Muscle of leg (tissue), 11 donors: ENCODE data around the gene MUC4. TPM values are rescaled to one million over a fixed set of nuclear protein-coding genes. Genes with fewer than 3 reads are reported as not detected.
"Not testable (repeated sequence)": the region's sequence is repeated elsewhere in the genome, so short reads cannot be mapped to it uniquely, and the experiment has no call there.

Experiments
- DNase-seq: peaks from one replicate; pipeline ENCODE4 v3.0.0; 2013
- H3K27ac ChIP-seq: one replicate; pipeline ENCODE4 v1.5.1; 2013; ENCODE audit warnings: mild to moderate bottlenecking, low read length, control low read depth
- H3K27me3 ChIP-seq: one replicate; pipeline ENCODE4 v1.6.1; 2013; ENCODE audit warnings: low read length; ENCODE audit not compliant: control insufficient read depth, insufficient read depth
- H3K36me3 ChIP-seq: one replicate; pipeline ENCODE4 v1.6.1; 2013; ENCODE audit warnings: low read length; ENCODE audit not compliant: control insufficient read depth, insufficient read depth
- H3K4me1 ChIP-seq: one replicate; pipeline ENCODE4 v1.6.1; 2013; ENCODE audit warnings: low read length; ENCODE audit not compliant: control insufficient read depth, insufficient read depth
- H3K4me3 ChIP-seq: one replicate; pipeline ENCODE4 v1.5.1; 2013; ENCODE audit warnings: low read length, control low read depth
- H3K9me3 ChIP-seq: replicated peaks from 2 replicates; pipeline ENCODE4 v1.6.1; 2013; ENCODE audit warnings: low read depth, low read length; ENCODE audit not compliant: control insufficient read depth
- WGBS: methylation state at CpG from one replicate; pipeline ENCODE4 v1.1.5; 2013; ENCODE audit warnings: missing lambda C conversion rate; ENCODE audit not compliant: insufficient coverage; 5-methylcytosine and 5-hydroxymethylcytosine counted together
- polyA plus RNA-seq, 8 donors: library from polyadenylated mRNA; unstranded; fragments of 120-200 nt; gene quantifications; one replicate each; pipeline versions ENCODE4 v1.2.1 to v1.2.3, GENCODE V29; 2013; ENCODE audit warnings: inconsistent platforms in 1 of 8, low replicate concordance in 1 of 8; ENCODE audit not compliant: insufficient read length in 8 of 8, insufficient read depth in 1 of 8
- total RNA-seq: library from RNA; stranded (reverse); fragments of 120-200 nt; gene quantifications from one replicate; pipeline ENCODE4 v1.2.4, GENCODE V29; 2013

The MUC4 gene
- total and polyA plus RNA-seq, 9 donors, result 0.18 to 1.1 (median 0.59) TPM

DNA sequence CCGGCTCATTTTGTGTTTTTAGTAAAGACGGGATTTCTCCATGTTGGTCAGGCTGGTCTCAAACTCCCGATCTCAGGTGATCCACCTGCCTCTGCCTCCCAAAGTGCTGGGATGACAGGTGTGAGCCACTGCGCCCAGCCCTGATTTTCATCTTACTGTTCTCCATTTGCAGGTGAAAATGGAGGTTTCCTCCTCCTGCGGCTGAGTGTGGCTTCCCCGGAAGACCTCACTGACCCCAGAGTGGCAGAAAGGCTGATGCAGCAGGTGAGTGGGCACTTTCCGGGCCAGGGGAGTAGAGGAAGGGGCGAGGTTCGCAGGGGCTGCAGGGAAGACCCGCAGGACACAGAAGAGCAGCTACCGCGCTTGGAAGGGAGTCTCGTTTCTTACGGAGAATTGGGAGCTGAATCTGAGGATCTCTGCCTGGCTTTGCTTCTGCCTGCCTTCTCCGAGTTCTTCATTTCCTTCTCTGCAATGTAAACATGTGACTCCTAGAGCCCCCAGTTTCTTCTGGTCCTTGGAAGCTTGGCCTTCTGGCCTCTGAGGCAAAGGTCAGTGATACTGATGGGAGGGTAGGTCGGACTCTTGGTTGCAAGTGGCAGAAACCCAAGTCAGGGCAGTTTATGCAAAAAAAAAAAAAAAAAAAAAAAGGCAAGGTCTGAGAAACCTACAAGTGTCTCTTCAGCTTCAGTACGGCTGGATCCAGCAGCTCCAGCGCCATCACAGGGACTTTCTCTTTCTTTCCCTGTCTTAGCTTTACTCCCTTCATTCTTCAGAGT, 82.1 kb downstream of the MUC4 start:
- WGBS, result 71% methylated on average over 17 of the region's 18 CpGs
- DNase-seq, result no peak
- peaks cover 19% of the 10 kb centered on the region for H3K4me1 ChIP-seq
- peaks cover 2% of the 10 kb centered on the region for H3K36me3 ChIP-seq
- no peaks in the 10 kb centered on the region for H3K9me3 ChIP-seq
- no peak overlapping the region for H3K27ac ChIP-seq
- H3K4me3 ChIP-seq, result no peak overlapping the region
- no peaks in the 10 kb centered on the region for H3K27me3 ChIP-seq

DNA sequence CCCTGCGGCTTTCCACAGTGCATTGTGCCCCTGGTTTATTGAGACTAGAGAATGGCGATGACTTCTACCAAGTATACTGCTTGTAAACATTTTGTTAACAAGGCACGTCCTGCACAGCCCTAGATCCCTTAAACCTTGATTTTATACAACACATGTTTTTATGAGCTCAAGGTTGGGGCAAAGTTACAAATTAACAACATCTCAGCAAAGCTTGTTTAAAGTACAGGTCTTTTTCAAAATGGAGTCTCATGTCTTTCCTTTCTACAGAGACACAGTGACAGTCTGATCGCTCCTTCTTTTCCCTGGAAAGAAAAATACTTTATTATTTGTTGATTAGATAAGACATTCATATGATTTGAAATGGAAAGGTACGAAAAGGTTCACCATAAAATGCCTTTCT, 82.9 kb downstream of the MUC4 start:
- not testable (repeated sequence) for DNase-seq, H3K4me3 ChIP-seq, H3K9me3 ChIP-seq, H3K27ac ChIP-seq, H3K36me3 ChIP-seq, H3K27me3 ChIP-seq
- peaks cover 19% of the 10 kb centered on the region for H3K4me1 ChIP-seq
- WGBS, result no CpG with 5 or more reads among the region's 5 CpGs

DNA sequence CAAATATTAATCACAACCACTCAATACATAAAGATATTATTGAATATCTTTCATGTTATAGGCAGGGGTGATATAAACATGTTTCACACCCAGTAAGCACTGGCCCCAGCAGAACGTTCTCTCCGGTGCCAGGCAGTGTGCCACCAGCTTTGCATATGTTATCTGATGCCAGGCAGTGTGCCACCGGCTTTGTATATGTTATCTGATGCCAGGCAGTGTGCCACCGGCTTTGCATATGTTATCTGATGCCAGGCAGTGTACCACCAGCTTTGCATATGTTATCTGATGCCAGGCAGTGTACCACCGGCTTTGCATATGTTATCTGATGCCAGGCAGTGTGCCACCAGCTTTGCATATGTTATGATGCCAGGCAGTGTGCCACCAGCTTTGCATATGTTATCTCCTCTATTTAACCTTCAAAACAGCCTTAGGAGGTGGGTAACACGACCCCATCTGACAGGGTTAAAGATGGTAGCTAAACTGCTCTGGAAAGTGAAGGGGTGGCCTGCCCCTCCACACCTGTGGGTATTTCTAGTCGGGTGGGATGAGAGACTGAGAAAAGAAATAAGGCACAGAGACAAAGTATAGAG, 84.0 kb downstream of the MUC4 start:
- 47% methylated on average over 6 of the region's 7 CpGs for WGBS
- Histone ChIP-seq H3K36me3 (peaks cover 2% of the 10 kb centered on the region), H3K9me3 (no peaks in the 10 kb centered on the region), H3K4me1 (peaks cover 12% of the 10 kb centered on the region), H3K27ac (no peak overlapping the region), H3K4me3 (no peak overlapping the region), H3K27me3 (no peaks in the 10 kb centered on the region)
- DNase-seq, result no peak

DNA sequence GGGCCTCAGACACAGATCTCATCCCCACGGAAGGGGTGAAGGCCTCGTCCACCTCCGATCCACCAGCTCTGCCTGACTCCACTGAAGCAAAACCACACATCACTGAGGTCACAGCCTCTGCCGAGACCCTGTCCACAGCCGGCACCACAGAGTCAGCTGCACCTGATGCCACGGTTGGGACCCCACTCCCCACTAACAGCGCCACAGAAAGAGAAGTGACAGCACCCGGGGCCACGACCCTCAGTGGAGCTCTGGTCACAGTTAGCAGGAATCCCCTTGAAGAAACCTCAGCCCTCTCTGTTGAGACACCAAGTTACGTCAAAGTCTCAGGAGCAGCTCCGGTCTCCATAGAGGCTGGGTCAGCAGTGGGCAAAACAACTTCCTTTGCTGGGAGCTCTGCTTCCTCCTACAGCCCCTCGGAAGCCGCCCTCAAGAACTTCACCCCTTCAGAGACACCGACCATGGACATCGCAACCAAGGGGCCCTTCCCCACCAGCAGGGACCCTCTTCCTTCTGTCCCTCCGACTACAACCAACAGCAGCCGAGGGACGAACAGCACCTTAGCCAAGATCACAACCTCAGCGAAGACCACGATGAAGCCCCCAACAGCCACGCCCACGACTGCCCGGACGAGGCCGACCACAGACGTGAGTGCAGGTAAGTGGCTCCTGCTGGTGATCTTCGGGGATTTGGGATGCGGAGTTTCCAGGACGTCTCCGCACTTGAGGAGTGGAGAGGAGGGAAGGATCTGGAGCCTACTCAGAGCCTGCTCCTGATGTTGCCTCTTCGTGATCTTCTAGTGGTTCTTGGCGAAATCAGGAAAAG, 85.6 kb downstream of the MUC4 start:
- WGBS, result 79% methylated on average over 20 of the region's 32 CpGs
- H3K36me3 ChIP-seq, H3K9me3 ChIP-seq, DNase-seq, H3K4me1 ChIP-seq, H3K4me3 ChIP-seq, H3K27me3 ChIP-seq, H3K27ac ChIP-seq: not testable (repeated sequence)

GRCh38 chr3:195724363-195724762, 87.4 kb downstream of the MUC4 start:
- H3K27ac ChIP-seq, H3K36me3 ChIP-seq, H3K9me3 ChIP-seq, H3K4me3 ChIP-seq, H3K4me1 ChIP-seq, DNase-seq, H3K27me3 ChIP-seq: not testable (repeated sequence)
- WGBS, result no CpG with 5 or more reads among the region's 13 CpGs

- not testable (repeated sequence) for H3K4me3 ChIP-seq, H3K36me3 ChIP-seq, H3K9me3 ChIP-seq, H3K4me1 ChIP-seq, H3K27me3 ChIP-seq, H3K27ac ChIP-seq, DNase-seq
- 80% methylated on average over 2 of the region's 9 CpGs for WGBS
Measured at GRCh38 chr3:195722996-195723345, 88.8 kb downstream of the MUC4 start.

GRCh38 chr3:195722139-195722995, 89.4 kb downstream of the MUC4 start:
- no CpG with 5 or more reads among the region's 21 CpGs for WGBS
- not testable (repeated sequence) for H3K9me3 ChIP-seq

DNA sequence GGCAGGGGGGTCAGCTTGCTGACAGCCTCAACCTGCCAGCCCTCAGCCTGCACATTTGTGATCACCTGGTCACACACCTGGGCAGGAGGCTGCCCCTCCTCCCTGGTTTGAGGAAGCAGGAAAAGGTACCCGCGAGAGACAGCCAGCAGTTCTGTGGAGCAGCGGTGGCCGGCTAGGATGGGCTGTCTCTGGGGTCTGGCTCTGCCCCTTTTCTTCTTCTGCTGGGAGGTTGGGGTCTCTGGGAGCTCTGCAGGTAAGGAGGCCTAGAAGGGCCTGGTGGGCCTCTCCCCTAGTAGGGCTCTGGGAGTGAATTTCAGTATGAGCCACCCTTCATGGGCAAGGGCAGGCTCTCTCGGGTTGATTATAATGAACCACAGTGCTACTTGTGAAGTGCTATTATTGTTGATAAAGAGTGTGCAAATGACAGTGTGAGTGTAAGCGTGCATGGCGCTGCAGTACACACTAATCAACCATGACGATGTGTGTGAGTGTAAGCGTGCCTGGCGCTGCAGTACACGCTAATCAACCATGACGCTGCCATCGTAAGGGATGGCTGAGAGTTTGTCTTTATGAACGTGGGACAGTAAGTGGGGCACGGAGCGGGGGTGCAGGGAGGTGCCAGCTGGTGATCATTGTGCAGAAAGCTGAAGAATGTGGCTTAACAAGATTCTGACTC, 90.8 kb downstream of the MUC4 start, which contains the start of gene MUC20:
TSS of gene MUC20 (plus strand) at position 148 of the 676 bp plus-strand sequence. CDS start at position 178, 30 bp downstream.
- not testable (repeated sequence) for H3K27ac ChIP-seq, DNase-seq, H3K27me3 ChIP-seq, H3K4me1 ChIP-seq, H3K36me3 ChIP-seq, H3K9me3 ChIP-seq, H3K4me3 ChIP-seq
- WGBS, result 52% methylated on average over 4 of the region's 16 CpGs

More at GRCh38 chr3:195722139-195722995, 89.4 kb downstream of the MUC4 start:
- not testable (repeated sequence) for H3K27ac ChIP-seq, H3K4me3 ChIP-seq, DNase-seq, H3K27me3 ChIP-seq, H3K36me3 ChIP-seq, H3K4me1 ChIP-seq

DNA sequence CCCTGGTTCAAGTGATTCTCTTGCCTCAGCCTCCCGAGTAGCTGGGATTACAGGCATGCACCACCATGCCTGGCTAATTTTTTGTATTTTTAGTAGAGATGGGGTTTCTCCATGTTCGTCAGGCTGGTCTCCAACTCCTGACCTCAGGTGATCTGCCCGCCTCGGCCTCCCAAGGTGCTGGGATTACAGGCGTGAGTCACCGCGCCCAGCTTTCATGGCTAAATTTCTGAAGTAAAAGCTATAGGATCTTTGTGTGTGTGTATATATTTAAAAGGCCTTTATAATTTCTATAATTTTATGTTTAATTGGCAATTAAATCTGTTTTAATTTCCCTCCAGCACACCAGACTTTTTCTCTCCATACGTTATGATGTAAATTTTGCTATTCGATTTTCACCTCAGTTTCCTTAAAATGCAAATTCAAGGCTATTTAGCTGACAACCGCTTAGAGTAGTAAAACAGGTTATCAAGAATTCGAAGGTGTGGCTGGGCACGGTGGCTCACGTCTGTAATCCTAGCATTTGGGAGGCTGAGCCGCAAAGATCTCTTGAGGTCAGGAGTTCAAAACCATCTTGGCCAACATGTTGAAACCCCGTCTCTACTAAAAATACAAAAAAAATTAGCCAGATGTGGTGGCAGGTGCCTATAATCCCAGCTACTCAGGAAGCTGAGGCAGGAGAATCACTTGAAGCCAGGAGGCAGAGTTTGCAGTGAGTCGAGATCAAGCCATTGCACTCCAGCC, 92.0 kb downstream of the MUC4 start:
- not testable (repeated sequence) for DNase-seq, H3K4me3 ChIP-seq, H3K9me3 ChIP-seq, H3K27me3 ChIP-seq, H3K27ac ChIP-seq, H3K36me3 ChIP-seq, H3K4me1 ChIP-seq
- WGBS, result 90% methylated on average over 14 of the region's 16 CpGs
